MG63 (cell line): ENCODE measurements around the gene DDR1. TPM values are rescaled to one million over a fixed set of nuclear protein-coding genes. Genes with fewer than 3 reads are reported as not detected.
"Not testable (repeated sequence)": the region's sequence is repeated elsewhere in the genome, so short reads cannot be mapped to it uniquely, and the experiment has no call there.

Experiments
- DNase-seq: peaks from one replicate; pipeline ENCODE4 v3.0.0-alpha.2; 2020
- H3K27me3 ChIP-seq: fragments of 250-450 bp; sonication (Bioruptor Pico); 2 replicates; pipeline ENCODE4 v1.5.1; 2020; ENCODE audit warnings: mild to moderate bottlenecking, moderate library complexity
- H3K36me3 ChIP-seq: fragments of 250-450 bp; sonication (Bioruptor Pico); 2 replicates; pipeline ENCODE4 v1.5.1; 2020; ENCODE audit warnings: mild to moderate bottlenecking, moderate library complexity
- H3K4me3 ChIP-seq: fragments of 250-450 bp; sonication (Bioruptor Pico); 2 replicates; pipeline ENCODE4 v1.5.1; 2020; ENCODE audit warnings: mild to moderate bottlenecking, moderate library complexity
- H3K9me3 ChIP-seq: fragments of 250-450 bp; sonication (Bioruptor Pico); 2 replicates; pipeline ENCODE4 v1.5.1; 2020; ENCODE audit warnings: mild to moderate bottlenecking, moderate library complexity
- total RNA-seq: library from RNA; depleted of rRNA; stranded (reverse); fragments of >200 nt; shearing (Covaris generic); gene quantifications from 2 replicates; pipeline ENCODE4 v1.2.3, GENCODE V29; 2014; ENCODE audit warnings: low replicate concordance

Gene DDR1
- total RNA-seq, 1 experiment from 2014 or later: 16.7 TPM

DNA sequence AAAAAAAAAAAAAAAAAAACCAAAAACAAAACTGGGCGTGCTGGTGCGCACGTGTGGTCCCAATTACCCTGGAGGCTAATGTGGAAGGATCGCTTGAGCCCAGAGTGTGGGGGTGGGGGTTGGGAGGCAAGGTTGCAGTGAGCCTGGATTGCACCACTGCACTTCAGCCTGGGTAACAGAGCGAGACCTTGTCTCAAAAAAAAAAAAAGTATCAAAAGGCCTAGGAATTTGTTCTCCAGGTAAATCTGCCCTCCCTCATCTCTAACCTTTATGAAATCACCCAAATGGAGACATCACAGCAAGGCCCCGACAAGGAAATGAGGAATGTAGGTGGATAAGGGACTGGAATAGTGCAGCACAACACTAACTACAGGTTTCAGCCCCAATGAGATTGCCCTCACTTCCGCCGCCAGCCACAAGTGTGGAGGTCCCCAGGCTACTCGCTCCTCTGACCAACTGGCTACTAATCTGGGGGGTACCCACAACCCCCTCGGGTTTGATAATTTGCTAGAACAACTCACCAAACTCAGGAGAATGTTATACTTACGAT is 36.8 kb upstream of the DDR1 start:
- DNase-seq: no peak
- no peaks in the 10 kb centered on the region for H3K9me3 ChIP-seq
- no peak overlapping the region for H3K4me3 ChIP-seq
- no peaks in the 10 kb centered on the region for H3K36me3 ChIP-seq
- H3K27me3 ChIP-seq: no peaks in the 10 kb centered on the region

DNA sequence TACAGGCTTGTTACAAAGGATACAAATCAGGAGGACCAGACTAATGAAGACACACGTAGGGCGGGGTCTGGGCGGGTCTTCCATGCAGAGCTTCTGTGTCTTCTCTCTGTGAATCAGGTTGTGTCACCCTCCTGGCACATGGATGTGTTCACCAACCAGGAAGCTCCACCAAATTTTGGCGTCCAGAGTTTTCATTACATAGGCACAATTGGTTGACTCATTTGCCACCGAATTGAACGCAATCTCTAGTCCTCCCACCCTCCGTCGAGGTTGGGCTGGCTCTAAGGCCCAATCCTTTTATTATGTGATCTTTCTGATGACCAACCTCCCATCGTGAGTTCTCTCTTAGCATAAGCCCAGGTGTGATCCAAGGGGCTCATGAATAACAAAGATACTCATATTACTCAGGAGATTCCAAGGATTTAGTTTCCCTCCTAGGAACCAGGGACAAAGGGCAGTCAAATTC is 36.3 kb upstream of the DDR1 start:
- H3K36me3 ChIP-seq: no peaks in the 10 kb centered on the region
- H3K27me3 ChIP-seq: no peaks in the 10 kb centered on the region
- no peaks in the 10 kb centered on the region for H3K9me3 ChIP-seq
- H3K4me3 ChIP-seq: no peak overlapping the region
- peak; percentile 54 for DNase-seq

DNA sequence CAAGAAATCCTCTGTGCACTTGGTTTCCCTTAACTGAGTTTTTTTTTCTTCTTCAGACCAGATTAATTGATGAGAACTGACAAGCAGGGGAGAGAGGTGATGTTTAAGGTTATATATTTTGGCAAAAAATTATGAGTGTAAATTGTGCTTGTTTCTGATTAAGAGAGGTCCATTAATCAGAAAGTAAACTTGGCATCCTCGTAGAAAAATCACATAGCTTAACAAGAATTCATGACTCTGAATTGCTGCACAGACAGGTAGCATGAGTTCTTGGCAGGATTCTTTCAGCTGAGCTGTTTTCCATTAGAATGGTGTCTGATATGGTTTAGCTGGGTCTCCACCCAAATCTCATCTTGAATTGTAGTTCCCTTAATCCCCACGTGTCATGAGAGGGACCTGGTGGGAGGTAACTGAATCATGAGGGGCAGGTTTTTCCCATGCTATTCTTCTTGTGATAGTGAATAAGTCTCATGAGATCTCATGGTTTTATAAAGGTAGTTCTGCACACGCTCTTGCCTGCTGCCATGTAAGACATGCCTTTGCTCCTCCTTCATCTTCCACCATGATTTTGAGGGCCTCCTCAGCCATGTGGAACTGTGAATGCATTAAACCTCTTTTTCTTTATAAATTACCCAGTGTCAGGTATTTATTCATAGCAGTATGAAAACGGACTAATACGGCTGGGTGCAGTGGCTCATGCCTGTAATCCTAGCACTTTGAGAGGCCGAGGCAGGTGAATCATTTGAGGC is 34.2 kb upstream of the DDR1 start:
- no peaks in the 10 kb centered on the region for H3K36me3 ChIP-seq
- DNase-seq: no peak
- no peaks in the 10 kb centered on the region for H3K27me3 ChIP-seq
- no peaks in the 10 kb centered on the region for H3K9me3 ChIP-seq
- H3K4me3 ChIP-seq: no peak overlapping the region

DNA sequence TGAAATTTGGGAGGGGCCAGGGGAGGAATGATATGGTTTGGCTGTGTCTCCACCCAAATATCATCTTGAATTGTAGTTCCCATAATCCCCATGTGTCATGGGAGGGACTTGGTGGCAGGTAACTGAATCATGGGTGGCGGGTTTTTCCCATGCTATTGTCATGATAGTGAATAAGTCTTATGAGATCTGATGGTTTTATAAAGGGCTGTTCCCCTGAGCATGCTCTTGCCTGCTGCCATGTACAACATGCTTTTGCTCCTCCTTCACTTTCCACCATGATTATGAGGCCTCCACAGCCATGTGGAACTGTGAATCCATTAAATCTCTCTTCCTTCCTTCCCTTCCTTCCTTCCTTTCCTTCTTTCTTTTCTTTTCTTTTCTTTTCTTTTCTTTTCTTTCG is 31.9 kb upstream of the DDR1 start:
- not testable (repeated sequence) for DNase-seq, H3K36me3 ChIP-seq, H3K9me3 ChIP-seq, H3K4me3 ChIP-seq, H3K27me3 ChIP-seq

DNA sequence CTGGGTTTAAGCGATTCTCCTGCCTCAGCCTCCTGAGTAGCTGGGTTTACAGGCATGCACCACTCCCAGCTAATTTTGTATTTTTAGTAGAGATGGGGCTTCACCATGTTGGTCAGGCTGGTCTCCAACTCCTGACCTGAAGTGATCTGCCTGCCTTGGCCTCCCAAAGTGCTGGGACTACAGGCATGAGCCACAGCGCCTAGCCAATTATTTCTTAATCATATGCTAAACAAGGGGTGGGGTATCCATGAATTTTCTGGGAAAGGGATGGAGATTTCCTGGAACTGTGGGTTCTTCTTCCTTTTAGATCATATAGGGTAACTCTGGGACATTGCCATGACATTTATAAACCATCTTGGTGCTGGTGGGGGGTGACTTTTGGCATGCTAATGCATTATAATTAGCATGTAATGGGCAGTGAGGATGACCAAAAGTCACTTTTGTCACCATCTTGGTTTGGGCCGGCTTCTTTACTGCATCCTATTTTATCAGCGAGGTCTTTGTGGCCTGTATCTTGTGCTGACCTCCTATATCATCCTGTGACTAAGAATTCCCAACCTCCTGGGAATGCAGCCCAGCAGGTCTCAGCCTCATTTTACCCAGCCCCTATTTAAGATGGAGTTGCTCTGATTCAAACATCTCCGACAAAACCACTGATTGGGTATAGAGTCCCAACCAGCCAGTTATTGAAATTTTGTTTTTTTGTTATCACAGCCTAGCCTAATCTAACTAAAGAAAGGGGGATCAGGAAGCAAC is 29.9 kb upstream of the DDR1 start:
- Histone ChIP-seq H3K27me3 (no peaks in the 10 kb centered on the region), H3K9me3 (no peaks in the 10 kb centered on the region; the same call in 1 of the 2 replicates), H3K36me3 (no peaks in the 10 kb centered on the region), H3K4me3 (no peak overlapping the region)
- no peak for DNase-seq

DNA sequence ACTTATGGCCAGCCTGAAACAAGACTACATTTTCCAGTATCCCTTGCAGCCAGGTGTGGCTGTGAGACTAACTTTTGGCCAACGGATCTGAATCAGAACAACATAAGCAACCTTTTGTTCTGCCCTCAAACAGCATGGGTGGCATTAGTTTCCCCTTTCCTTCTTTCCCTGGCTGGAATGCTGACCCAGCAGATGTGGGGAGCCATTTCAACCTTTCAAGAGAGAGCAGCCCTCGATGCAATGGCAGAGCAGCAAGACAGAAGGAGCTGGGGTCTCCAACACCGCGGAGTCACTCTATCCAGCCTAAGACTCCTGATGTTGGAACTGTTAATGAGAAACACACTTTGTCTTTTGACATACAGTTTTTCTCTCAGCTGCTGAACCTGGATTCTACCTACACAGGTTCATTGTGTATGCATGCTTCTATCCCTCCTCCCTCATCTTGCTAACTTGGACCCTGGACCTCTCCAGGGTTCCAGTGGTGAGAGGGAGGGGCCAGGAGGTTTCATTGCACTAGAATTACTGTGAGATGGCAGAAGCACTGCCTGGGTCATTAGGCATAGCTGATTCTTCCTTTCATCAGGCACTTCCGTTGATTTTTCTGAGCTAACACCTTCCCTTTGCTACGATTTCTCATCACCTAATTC is 28.8 kb upstream of the DDR1 start:
- no peak for DNase-seq
- no peaks in the 10 kb centered on the region for H3K36me3 ChIP-seq
- H3K9me3 ChIP-seq: no peaks in the 10 kb centered on the region; the same call in 1 of the 2 replicates
- H3K4me3 ChIP-seq: no peak overlapping the region
- H3K27me3 ChIP-seq: no peaks in the 10 kb centered on the region

DNA sequence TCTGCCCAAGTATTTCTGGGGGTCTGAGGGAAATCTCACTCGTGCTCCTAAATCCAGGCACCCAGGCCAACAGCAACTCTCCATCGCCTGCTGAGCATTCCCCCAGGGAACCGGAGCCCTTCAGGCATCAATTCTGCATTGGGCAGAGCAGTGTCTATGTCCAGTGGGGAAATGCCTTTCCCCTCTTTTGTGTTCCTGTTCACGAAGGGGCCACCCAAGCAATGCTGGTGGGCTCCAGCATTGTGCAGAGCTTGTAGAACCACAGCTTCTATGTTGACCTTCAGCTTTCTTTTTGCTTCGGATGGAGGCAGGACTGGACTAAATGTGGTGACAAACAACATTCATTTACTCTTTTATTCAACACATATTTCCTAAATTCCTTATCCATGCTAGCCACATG is 27.2 kb upstream of the DDR1 start:
- no peaks in the 10 kb centered on the region for H3K27me3 ChIP-seq
- H3K4me3 ChIP-seq: no peak overlapping the region
- DNase-seq: no peak
- H3K36me3 ChIP-seq: no peaks in the 10 kb centered on the region
- H3K9me3 ChIP-seq: no peaks in the 10 kb centered on the region; the same call in 1 of the 2 replicates

DNA sequence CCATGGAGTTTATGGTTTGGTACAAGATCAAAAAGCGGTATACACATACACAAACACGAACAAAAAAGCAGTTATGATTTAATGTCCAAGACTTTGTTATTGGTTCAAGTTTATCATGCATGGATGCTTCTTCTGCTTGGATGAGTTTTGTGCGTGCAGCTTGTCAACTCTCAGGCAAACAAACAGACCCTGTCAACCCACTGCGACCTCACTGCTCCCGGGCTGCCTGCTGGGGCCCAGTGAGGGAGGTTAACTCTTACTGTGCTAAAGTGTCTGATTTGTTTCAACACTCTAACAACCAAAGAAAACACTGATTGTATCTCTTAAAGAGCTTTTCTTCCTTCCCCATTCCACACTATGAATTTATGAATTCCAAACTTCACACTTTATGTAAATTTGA is 26.8 kb upstream of the DDR1 start:
- Histone ChIP-seq H3K9me3 (no peaks in the 10 kb centered on the region; the same call in 1 of the 2 replicates), H3K36me3 (no peaks in the 10 kb centered on the region), H3K27me3 (no peaks in the 10 kb centered on the region), H3K4me3 (no peak overlapping the region)
- DNase-seq: peak; percentile 17

DNA sequence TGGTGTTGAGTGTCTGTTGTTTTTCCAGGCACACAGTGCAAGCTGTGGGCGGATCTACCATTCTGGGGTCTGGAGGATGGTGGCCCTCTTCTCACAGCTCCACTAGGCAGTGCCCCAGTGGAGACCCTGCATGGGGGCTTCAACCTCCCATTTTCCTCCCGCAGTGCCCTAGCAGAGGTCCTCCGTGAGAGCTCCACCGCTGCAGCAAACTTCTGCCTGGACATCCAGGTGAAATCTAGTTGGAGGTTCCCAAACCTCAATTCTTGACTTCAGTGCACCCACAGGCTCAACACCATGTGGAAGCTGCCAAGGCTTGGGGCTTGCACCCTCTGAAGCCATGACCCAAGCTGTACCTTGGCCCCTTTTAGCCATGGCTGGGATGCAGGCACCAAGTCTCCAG is 24.6 kb upstream of the DDR1 start:
- H3K9me3 ChIP-seq, H3K4me3 ChIP-seq, H3K27me3 ChIP-seq, DNase-seq, H3K36me3 ChIP-seq: not testable (repeated sequence)

DNA sequence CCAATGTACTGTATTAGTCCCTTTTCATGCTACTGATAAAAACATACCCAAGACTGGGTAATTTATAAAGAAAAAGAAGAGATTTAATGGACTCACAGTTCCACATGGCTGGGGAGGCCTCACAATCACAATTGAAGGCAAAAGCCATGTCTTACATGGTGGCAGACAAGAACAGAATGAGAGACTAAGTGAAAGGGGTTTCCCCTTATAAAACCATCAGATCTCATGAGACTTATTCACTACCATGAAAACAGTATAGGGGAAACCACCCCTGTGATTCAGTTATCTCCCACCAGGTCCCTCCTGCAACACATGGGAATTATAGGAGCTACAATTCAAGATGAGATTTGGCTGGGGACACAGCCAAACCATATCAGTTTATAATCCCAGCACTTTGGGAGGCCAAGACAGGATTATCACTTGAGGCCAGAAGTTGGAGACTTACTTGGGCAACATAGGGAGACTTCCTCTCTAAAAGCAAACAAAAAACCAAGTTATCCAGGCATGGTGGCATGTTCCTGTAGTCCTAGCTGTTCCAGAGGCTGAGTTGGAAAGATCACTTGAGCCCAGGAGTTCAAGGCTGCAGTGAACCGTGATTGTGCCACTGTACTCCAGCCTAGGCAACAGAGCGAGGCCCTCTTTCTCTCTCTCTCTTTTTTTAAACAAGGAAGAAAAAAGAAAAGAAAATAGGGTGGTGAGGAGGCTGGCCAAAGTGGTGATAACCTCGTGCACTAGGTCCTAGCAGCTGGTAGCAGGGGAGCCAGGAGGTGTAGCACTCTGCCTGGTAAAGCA is 22.9 kb upstream of the DDR1 start:
- no peak for DNase-seq
- H3K27me3 ChIP-seq: no peaks in the 10 kb centered on the region
- H3K9me3 ChIP-seq: no peaks in the 10 kb centered on the region; the same call in 1 of the 2 replicates
- H3K4me3 ChIP-seq: no peak overlapping the region
- no peaks in the 10 kb centered on the region for H3K36me3 ChIP-seq

DNA sequence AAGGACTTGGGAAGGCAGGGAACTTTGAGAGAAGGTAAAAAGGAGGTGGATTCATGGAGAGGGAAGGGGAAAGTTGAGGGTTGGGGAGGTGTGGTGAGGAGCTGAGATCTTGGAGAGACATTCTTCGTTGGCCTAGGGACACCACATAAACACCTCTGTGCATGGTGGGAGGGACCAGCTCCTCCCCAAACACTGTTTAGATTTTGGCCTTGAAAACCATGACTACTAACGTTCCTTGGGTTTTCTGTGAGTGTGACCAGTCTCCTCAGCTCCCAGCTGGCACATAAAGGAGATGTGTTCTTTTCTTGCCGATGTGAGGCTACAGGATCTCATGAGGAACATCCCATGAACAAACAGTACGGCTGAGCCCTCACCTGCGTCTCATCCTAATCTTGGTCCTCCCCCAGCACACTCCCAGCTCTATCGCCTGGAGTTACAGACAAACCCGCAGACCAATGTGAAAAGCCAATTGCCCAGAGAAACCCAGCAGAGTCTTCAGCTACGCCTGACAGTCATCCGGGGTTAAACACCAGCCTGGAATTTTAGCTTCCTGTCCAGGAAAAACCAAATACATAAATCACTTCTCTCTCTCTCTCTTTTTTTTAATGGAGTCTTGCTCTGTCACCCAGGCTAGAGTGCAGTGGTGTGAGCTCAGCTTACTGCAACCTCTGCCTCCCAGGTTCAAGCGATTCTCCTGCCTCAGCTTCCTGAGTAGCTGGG is 22.0 kb upstream of the DDR1 start:
- Histone ChIP-seq H3K36me3 (no peaks in the 10 kb centered on the region), H3K4me3 (no peak overlapping the region), H3K9me3 (no peaks in the 10 kb centered on the region; the same call in 1 of the 2 replicates), H3K27me3 (no peaks in the 10 kb centered on the region)
- DNase-seq: no peak

DNA sequence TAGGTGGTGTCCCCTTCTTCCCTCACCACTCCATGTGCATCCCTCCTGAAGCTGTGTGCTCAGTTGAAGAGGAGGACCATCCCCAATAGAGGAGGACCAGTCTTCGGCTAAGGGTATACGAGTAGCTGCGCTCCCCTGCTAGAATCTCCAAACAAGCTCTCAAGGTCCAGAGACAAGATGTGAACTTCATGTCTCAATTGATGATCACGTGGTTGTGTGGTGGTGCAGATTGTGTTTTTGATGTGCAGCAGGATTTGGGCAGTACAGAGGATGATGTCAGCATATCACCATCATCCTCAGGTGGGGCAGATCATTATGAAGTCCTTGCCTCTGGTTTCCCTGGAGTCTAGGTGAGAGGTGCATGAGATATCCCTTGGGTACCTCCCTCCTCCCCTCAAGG is 20.0 kb upstream of the DDR1 start:
- H3K27me3 ChIP-seq: no peaks in the 10 kb centered on the region
- no peak overlapping the region for H3K4me3 ChIP-seq
- DNase-seq: no peak
- H3K9me3 ChIP-seq: 0 out of 2 replicates have a peak, but pooled peaks cover 2% of the 10 kb centered on the region
- H3K36me3 ChIP-seq: no peaks in the 10 kb centered on the region

DNA sequence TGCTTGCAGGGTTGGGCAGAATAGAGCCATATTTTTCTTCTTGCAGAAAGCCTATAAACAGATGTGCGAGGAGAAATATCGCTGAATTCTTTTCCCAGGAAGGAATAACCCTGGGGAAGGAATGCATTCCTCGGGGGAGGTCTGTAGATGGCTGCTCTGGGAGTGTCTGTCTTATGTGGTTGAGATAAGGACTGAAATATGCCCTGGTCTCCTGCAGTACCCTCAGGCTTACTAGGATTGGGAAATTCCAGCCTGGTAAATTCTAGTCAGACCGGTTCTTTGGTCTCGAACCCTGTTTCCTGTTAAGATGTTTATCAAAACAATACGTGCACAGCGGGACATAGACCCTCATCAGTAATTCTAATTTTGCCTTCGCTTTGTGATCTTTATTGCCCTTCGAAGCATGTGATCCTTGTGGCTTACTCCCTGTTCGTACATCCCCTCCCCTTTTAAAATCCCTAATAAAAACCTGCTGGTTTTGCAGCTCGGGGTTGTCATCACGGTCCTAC is 15.0 kb upstream of the DDR1 start:
- H3K9me3 ChIP-seq, H3K4me3 ChIP-seq, DNase-seq, H3K27me3 ChIP-seq, H3K36me3 ChIP-seq: not testable (repeated sequence)

DNA sequence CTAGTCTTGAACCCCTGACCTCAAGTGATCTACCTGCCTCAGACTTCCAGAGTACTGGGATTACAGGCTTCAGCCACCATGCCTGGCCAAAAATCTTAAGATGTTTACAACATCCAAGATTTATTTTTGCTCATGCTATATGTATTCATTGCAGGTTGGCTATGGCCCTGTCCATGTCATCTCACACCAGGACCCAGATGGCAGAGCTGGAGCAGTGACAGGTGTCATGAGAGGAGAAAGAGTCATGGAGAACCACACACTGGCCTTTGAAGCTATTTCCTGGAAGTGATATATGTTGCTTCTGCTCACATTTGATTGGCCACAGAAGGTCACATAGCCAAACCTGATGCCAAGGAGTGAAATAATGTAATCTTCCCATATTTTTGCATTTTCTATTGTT is 13.8 kb upstream of the DDR1 start:
- Histone ChIP-seq H3K4me3 (no peak overlapping the region), H3K36me3 (no peaks in the 10 kb centered on the region), H3K27me3 (no peaks in the 10 kb centered on the region), H3K9me3 (0 out of 2 replicates have a peak, but pooled peaks cover 4% of the 10 kb centered on the region)
- DNase-seq: no peak

DNA sequence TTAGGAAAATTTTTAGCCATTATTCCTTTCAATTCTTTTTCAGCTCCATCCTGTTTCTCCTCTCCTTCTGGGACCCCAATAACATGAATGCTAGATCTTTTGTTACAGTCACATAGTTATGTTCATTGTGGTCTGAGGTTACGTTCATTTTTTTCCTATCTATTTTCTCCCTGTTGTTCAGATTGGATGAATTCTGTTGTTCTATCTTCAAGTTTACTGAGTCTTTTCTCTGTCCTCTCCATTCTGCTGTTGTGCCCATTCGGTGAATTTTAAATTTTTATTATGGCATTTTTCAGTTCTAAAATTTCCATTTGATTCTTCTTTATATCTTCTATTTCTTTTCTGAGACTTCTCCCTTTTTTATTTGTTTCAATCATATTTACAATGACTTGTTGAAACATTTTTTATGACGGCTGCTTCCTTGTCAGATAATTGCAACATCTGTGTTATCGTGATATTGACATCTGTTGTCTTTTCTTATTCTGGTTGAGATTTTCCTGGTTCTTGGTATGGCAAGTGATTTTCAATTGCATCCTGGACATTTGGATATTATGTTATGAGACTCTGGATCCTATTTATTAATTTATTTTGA is 12.6 kb upstream of the DDR1 start:
- H3K9me3 ChIP-seq: 0 out of 2 replicates have a peak, but pooled peaks cover 4% of the 10 kb centered on the region
- H3K27me3 ChIP-seq: no peaks in the 10 kb centered on the region
- DNase-seq: no peak
- no peak overlapping the region for H3K4me3 ChIP-seq
- no peaks in the 10 kb centered on the region for H3K36me3 ChIP-seq
